CD4-positive, alpha-beta memory T cell (primary cell): ENCODE results near the gene CERT1. TPM values are rescaled to one million over a fixed set of nuclear protein-coding genes. Genes with fewer than 3 reads are reported as not detected.
A peak's percentile ranks its signal among the peaks of the same experiment; 100 is the strongest.
"Not testable (repeated sequence)": the region's sequence is repeated elsewhere in the genome, so short reads cannot be mapped to it uniquely, and the experiment has no call there.

Experiments used
- CTCF ChIA-PET: fragments of 350-600 bp; sonication (Branson Sonifier 250); formaldehyde crosslinking; loops from one replicate; lab custom pipeline; 2021; ENCODE audit warnings: inconsistent platforms; ENCODE audit not compliant: partially characterized antibody; lab: Charles Lee
- POLR2A ChIA-PET: fragments of 350-600 bp; sonication (Branson Sonifier 250); formaldehyde crosslinking; loops from one replicate; lab custom pipeline; 2021; ENCODE audit not compliant: partially characterized antibody; lab: Charles Lee
- DNase-seq, 5 donors: peaks; one replicate each; pipeline versions ENCODE4 v3.0.0 to v3.0.0-alpha.2; 2020 to 2022; ENCODE audit warnings: mixed read lengths in 1 of 5
- H3K27ac ChIP-seq: one replicate; pipeline ENCODE4 v1.7.0; 2013; ENCODE audit warnings: low read depth, low read length
- H3K27me3 ChIP-seq: 2 replicates; pipeline ENCODE4 v1.7.0; 2013; ENCODE audit warnings: mild to moderate bottlenecking, low read length, moderate library complexity; ENCODE audit not compliant: insufficient read depth
- H3K36me3 ChIP-seq: 2 replicates; pipeline ENCODE4 v1.7.0; 2013; ENCODE audit warnings: mild to moderate bottlenecking, low read length, moderate library complexity; ENCODE audit not compliant: insufficient read depth
- H3K4me1 ChIP-seq: 2 replicates; pipeline ENCODE4 v1.7.0; 2013; ENCODE audit warnings: mild to moderate bottlenecking, low read length, moderate library complexity; ENCODE audit not compliant: insufficient read depth
- H3K4me3 ChIP-seq, 2 donors: one replicate each; pipeline ENCODE4 v1.7.0; 2013; ENCODE audit warnings: low read length in 2 of 2, mild to moderate bottlenecking in 1 of 2
- H3K9me3 ChIP-seq, 2 donors: one replicate each; pipeline ENCODE4 v1.7.0; 2013; ENCODE audit warnings: low read length in 2 of 2, control low read depth in 1 of 2; ENCODE audit not compliant: control insufficient read depth in 1 of 2
- H3K27ac Mint-ChIP-seq, 7 donors: one replicate each; pipeline ENCODE4 v1.8.0; 2020 to 2021; ENCODE audit warnings: mixed read lengths in 7 of 7, mild to moderate bottlenecking in 6 of 7, inconsistent platforms in 3 of 7, moderate library complexity in 3 of 7
- H3K27me3 Mint-ChIP-seq, 2 donors: one replicate each; pipeline ENCODE4 v1.8.0; 2020 to 2021; ENCODE audit warnings: mixed read lengths in 2 of 2
- H3K36me3 Mint-ChIP-seq, 2 donors: one replicate each; pipeline ENCODE4 v1.8.0; 2020 to 2021; ENCODE audit warnings: mixed read lengths in 2 of 2, inconsistent platforms in 1 of 2, mild to moderate bottlenecking in 1 of 2
- H3K4me1 Mint-ChIP-seq, 4 donors: one replicate each; pipeline ENCODE4 v1.8.0; 2020 to 2021; ENCODE audit warnings: mixed read lengths in 4 of 4, mild to moderate bottlenecking in 1 of 4
- H3K4me3 Mint-ChIP-seq, 8 donors: one replicate each; pipeline ENCODE4 v1.8.0; 2020 to 2021; ENCODE audit warnings: mixed read lengths in 8 of 8, mild to moderate bottlenecking in 7 of 8, moderate library complexity in 6 of 8, inconsistent platforms in 3 of 8
- H3K9me3 Mint-ChIP-seq, 8 donors: one replicate each; pipeline ENCODE4 v1.8.0; 2020 to 2021; ENCODE audit warnings: mixed read lengths in 8 of 8, mild to moderate bottlenecking in 5 of 8, inconsistent platforms in 3 of 8, moderate library complexity in 1 of 8
- intact Hi-C: fragments of 100-400 bp; cut with micrococcal nuclease; formaldehyde crosslinking; loops from one replicate; pipeline ENCODE4 v1.15.1; 2023
- polyA plus RNA-seq, 2 donors: library from polyadenylated mRNA; unstranded; fragments of 300-500 nt; fragmentation: Illumina TruSeq; gene quantifications; one replicate each; pipeline ENCODE4 v1.2.3, GENCODE V29; 2021
- total RNA-seq, 2 experiments: library from RNA; stranded (reverse); gene quantifications; one replicate each; pipeline ENCODE4 v1.2.3, GENCODE V29; 2021

Gene CERT1
- total and polyA plus RNA-seq, 4 experiments from 2014 or later = 16.8 to 49.7 (median 33.2) TPM

DNA sequence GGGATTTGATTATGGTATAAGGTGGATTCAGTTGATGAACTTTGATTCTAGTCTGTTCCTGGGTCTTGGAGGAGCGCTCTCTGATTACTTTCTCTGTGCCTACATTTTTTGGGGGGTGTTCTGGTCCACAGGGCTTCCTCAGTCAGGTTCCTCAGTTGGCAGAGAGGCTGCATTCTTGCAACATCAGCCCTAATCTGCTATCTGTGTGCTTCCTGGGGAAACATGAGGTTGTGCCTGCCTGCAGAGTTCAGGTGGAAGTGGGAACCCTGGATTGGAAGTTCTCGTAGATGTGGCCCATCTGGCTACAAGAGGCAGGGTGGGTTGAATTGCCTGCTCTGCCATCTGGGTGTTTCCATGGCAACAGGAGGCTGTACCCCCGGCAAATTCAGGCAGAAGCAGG is 24.7 kb upstream of the CERT1 start:
- CTCF ChIA-PET = no interaction called here
- H3K4me1 ChIP-seq = no peaks in the 10 kb centered on the region
- H3K9me3 ChIP-seq = no peaks in the 10 kb centered on the region
- H3K36me3 ChIP-seq = no peaks in the 10 kb centered on the region
- DNase-seq = no peak
- Mint-ChIP-seq H3K4me3 (no peak overlapping the region), H3K9me3 (peaks cover 0 to 20% (median 11%) of the 10 kb centered on the region in 8 donors), H3K4me1 (peaks cover 15 to 22% (median 15%) of the 10 kb centered on the region in 4 donors), H3K27me3 (no peaks in the 10 kb centered on the region), H3K36me3 (peaks cover 38 to 56% of the 10 kb centered on the region in 2 donors), H3K27ac (peak overlapping the region in 1 of 7 donors; percentile 38)
- intact Hi-C loops = no loop called here
- no peaks in the 10 kb centered on the region for H3K27me3 ChIP-seq
- POLR2A ChIA-PET = no interaction called here
- H3K4me3 ChIP-seq = no peak overlapping the region
- no peak overlapping the region for H3K27ac ChIP-seq

DNA sequence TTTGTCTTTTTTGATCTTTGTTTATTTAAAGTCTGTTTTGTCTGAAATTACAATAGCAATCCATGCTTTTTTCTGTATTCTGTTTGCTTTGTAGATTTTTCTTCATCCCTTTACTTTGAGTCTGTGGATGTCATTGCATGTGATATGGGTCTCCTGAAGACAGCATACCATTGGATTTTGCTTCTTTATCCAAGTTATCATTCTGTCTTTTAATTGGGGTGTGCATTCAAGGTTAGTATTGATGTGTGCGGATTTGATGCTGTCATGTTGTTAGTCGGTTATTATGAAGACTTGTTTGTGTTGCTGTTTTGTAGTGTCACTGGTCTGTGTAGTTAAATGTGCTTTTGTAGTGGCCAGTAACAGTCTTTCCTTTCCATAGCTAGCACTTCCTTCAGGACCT is 23.3 kb upstream of the CERT1 start:
- H3K27ac Mint-ChIP-seq = no peak overlapping the region
- peaks cover 15 to 22% (median 16%) of the 10 kb centered on the region in 4 donors for H3K4me1 Mint-ChIP-seq
- no peak overlapping the region for H3K4me3 Mint-ChIP-seq
- Histone ChIP-seq H3K27ac (no peak overlapping the region), H3K9me3 (no peaks in the 10 kb centered on the region), H3K4me1 (no peaks in the 10 kb centered on the region), H3K36me3 (no peaks in the 10 kb centered on the region), H3K4me3 (no peak overlapping the region), H3K27me3 (no peaks in the 10 kb centered on the region)
- DNase-seq = no peak
- ChIA-PET CTCF (no interaction called here), POLR2A (no interaction called here)
- no peaks in the 10 kb centered on the region for H3K27me3 Mint-ChIP-seq
- peaks cover 0 to 20% (median 11%) of the 10 kb centered on the region in 8 donors for H3K9me3 Mint-ChIP-seq
- H3K36me3 Mint-ChIP-seq = peaks cover 39 to 53% of the 10 kb centered on the region in 2 donors
- intact Hi-C loops = no loop called here

DNA sequence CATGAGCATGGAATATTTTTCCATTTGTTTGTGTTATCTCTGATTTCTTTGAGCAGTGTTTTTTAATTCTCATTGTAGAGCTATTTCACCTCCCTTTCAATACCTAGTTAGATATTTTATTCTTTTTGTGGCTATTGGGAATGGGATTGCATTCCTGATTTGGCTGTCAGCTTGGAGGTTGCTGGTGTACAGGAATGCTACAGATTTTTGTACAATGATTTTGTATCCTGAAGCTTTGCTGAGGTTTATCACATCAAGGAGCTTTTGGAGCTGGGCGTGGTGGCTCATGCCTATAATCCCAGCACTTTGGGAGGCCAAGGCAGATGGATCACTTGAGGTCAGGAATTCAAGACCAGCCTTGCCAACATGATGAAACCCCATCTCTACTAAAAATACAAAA is 22.3 kb upstream of the CERT1 start:
- H3K27me3 Mint-ChIP-seq, H3K27me3 ChIP-seq, DNase-seq, H3K9me3 ChIP-seq, POLR2A ChIA-PET, H3K4me3 ChIP-seq, intact Hi-C loops, H3K27ac ChIP-seq, H3K4me1 ChIP-seq, H3K36me3 ChIP-seq, CTCF ChIA-PET, H3K4me3 Mint-ChIP-seq: not testable (repeated sequence)
- Mint-ChIP-seq H3K9me3 (peaks cover 0 to 20% (median 11%) of the 10 kb centered on the region in 8 donors), H3K4me1 (peaks cover 16 to 26% (median 21%) of the 10 kb centered on the region in 4 donors), H3K36me3 (peaks cover 43 to 51% of the 10 kb centered on the region in 2 donors), H3K27ac (peak overlapping the region in 1 of 7 donors; percentile 29)

GRCh38 chr5:75532190-75532589 is 20.8 kb upstream of the CERT1 start:
- no peaks in the 10 kb centered on the region for H3K36me3 ChIP-seq
- H3K4me3 ChIP-seq = no peak overlapping the region
- no peaks in the 10 kb centered on the region for H3K27me3 Mint-ChIP-seq
- DNase-seq = no peak
- POLR2A ChIA-PET = no interaction called here
- H3K27me3 ChIP-seq = no peaks in the 10 kb centered on the region
- peaks cover 42 to 45% of the 10 kb centered on the region in 2 donors for H3K36me3 Mint-ChIP-seq
- no peaks in the 10 kb centered on the region for H3K4me1 ChIP-seq
- H3K27ac ChIP-seq = no peak overlapping the region
- intact Hi-C loops = no loop called here
- no peaks in the 10 kb centered on the region for H3K9me3 ChIP-seq
- no peak overlapping the region for H3K4me3 Mint-ChIP-seq
- peaks cover 16 to 24% (median 17%) of the 10 kb centered on the region in 4 donors for H3K4me1 Mint-ChIP-seq
- CTCF ChIA-PET = interaction anchor here (0.6 kb wide), 1 partner anchor 24 kb away, joined by 3 read pairs; no protein-coding TSS in a partner anchor
- H3K27ac Mint-ChIP-seq = no peak overlapping the region
- peaks cover 0 to 20% (median 11%) of the 10 kb centered on the region in 8 donors for H3K9me3 Mint-ChIP-seq

GRCh38 chr5:75529185-75529584 is 17.8 kb upstream of the CERT1 start:
- peak overlapping the region in 4 of 7 donors; percentile 1 to 80 (median 49) for H3K27ac Mint-ChIP-seq
- DNase-seq = no peak
- no peak overlapping the region for H3K27ac ChIP-seq

DNA sequence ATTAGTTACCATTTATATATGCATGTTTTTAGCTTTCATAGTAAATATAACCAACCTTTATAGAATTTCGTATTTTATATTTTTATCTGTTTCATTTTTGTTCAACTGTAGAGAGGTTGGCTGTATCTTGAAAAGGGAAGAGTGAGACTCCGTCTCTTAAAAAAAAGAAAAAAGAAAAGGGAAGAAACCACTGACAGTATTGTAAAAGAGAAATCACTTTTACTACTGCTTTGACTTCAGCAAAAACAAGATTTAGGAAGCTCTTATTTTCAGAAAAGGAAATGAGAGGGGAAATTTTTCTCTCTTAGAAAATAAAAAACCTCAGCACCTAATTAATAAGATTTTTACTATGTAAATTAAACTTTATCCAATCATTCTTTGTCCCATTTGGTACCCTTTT is 14.6 kb upstream of the CERT1 start:
- H3K36me3 Mint-ChIP-seq = peaks cover 10 to 14% of the 10 kb centered on the region in 2 donors
- H3K4me1 ChIP-seq = peaks cover 17% of the 10 kb centered on the region
- H3K4me3 Mint-ChIP-seq = no peak overlapping the region
- DNase-seq = no peak
- H3K9me3 Mint-ChIP-seq = peaks cover 0 to 13% (median 8%) of the 10 kb centered on the region in 8 donors
- H3K27ac ChIP-seq = no peak overlapping the region
- H3K4me1 Mint-ChIP-seq = peaks cover 17 to 34% (median 27%) of the 10 kb centered on the region in 4 donors
- intact Hi-C loops = no loop called here
- no peaks in the 10 kb centered on the region for H3K9me3 ChIP-seq
- H3K27ac Mint-ChIP-seq = peak overlapping the region in 1 of 7 donors; percentile 55
- ChIA-PET POLR2A (no interaction called here), CTCF (no interaction called here)
- no peak overlapping the region for H3K4me3 ChIP-seq
- H3K27me3 ChIP-seq = no peaks in the 10 kb centered on the region
- no peaks in the 10 kb centered on the region for H3K36me3 ChIP-seq
- no peaks in the 10 kb centered on the region for H3K27me3 Mint-ChIP-seq

More at GRCh38 chr5:75529185-75529584, 17.8 kb upstream of the CERT1 start:
- CTCF ChIA-PET = no interaction called here
- Histone ChIP-seq H3K4me1 (peaks cover 16% of the 10 kb centered on the region), H3K9me3 (no peaks in the 10 kb centered on the region), H3K4me3 (no peak overlapping the region), H3K27me3 (no peaks in the 10 kb centered on the region), H3K36me3 (no peaks in the 10 kb centered on the region)
- Mint-ChIP-seq H3K36me3 (peaks cover 23% of the 10 kb centered on the region in 2 donors), H3K27me3 (no peaks in the 10 kb centered on the region), H3K4me3 (no peak overlapping the region), H3K4me1 (peaks cover 15 to 27% (median 20%) of the 10 kb centered on the region in 4 donors), H3K9me3 (peaks cover 0 to 6% (median 0%) of the 10 kb centered on the region in 8 donors)
- intact Hi-C loops = no loop called here
- POLR2A ChIA-PET = no interaction called here

GRCh38 chr5:75525344-75525743 is 13.9 kb upstream of the CERT1 start:
- Mint-ChIP-seq H3K27me3 (no peaks in the 10 kb centered on the region), H3K27ac (peak overlapping the region in 4 of 7 donors; percentile 13 to 25 (median 20)), H3K4me3 (peak overlapping the region in 2 of 8 donors; percentile 1 to 27), H3K36me3 (peaks cover 16 to 20% of the 10 kb centered on the region in 2 donors), H3K4me1 (peaks cover 17 to 34% (median 27%) of the 10 kb centered on the region in 4 donors), H3K9me3 (peaks cover 0 to 20% (median 15%) of the 10 kb centered on the region in 8 donors)
- no peak for DNase-seq
- Histone ChIP-seq H3K9me3 (no peaks in the 10 kb centered on the region), H3K4me3 (no peak overlapping the region), H3K36me3 (no peaks in the 10 kb centered on the region), H3K4me1 (peaks cover 17% of the 10 kb centered on the region), H3K27ac (no peak overlapping the region), H3K27me3 (no peaks in the 10 kb centered on the region)
- CTCF ChIA-PET = no interaction called here
- intact Hi-C loops = no loop called here
- POLR2A ChIA-PET = no interaction called here
